KMS-11 (cell line): ENCODE results near the gene CHRM1.

Source experiments
- H2AFZ ChIP-seq: fragments of 200-600 bp; sonication (generic); 2 replicates; pipeline ENCODE4 v1.6.1; 2016; ENCODE audit warnings: antibody characterized with exemption, mixed run types, low read depth
- H3K27ac ChIP-seq: fragments of 200-600 bp; sonication (generic); 2 replicates; pipeline ENCODE4 v1.6.1; 2016; ENCODE audit warnings: mild to moderate bottlenecking, mixed run types
- H3K27me3 ChIP-seq: fragments of 200-600 bp; sonication (generic); 2 replicates; pipeline ENCODE4 v1.6.1; 2017; ENCODE audit warnings: mild to moderate bottlenecking, low read depth, mixed run types, moderate library complexity; ENCODE audit not compliant: insufficient read depth
- H3K36me3 ChIP-seq: fragments of 200-600 bp; sonication (generic); 2 replicates; pipeline ENCODE4 v1.6.1; 2017; ENCODE audit warnings: mild to moderate bottlenecking, mixed run types; ENCODE audit not compliant: insufficient read depth
- H3K4me1 ChIP-seq: fragments of 200-600 bp; sonication (generic); 2 replicates; pipeline ENCODE4 v1.6.1; 2016; ENCODE audit warnings: mild to moderate bottlenecking, low read depth, mixed run types; ENCODE audit not compliant: poor library complexity, severe bottlenecking
- H3K4me2 ChIP-seq: fragments of 200-600 bp; sonication (generic); 2 replicates; pipeline ENCODE4 v1.7.0; 2016; ENCODE audit warnings: mild to moderate bottlenecking, mixed run types
- H3K4me3 ChIP-seq: fragments of 200-600 bp; sonication (generic); IDR thresholded peaks from 2 replicates; pipeline ENCODE4 v1.6.1; 2017; ENCODE audit warnings: low read depth, low read length, mixed read lengths; ENCODE audit not compliant: insufficient read depth
- H3K79me2 ChIP-seq: fragments of 200-600 bp; sonication (generic); 2 replicates; pipeline ENCODE4 v1.6.1; 2016; ENCODE audit warnings: low read depth, mixed run types; ENCODE audit not compliant: insufficient read depth
- H3K9ac ChIP-seq: fragments of 200-600 bp; sonication (generic); 2 replicates; pipeline ENCODE4 v1.6.1; 2016; ENCODE audit warnings: mild to moderate bottlenecking, mixed run types
- H4K20me1 ChIP-seq: fragments of 200-600 bp; sonication (generic); 2 replicates; pipeline ENCODE4 v1.6.1; 2016; ENCODE audit warnings: mild to moderate bottlenecking, mixed run types; ENCODE audit not compliant: insufficient read depth
- CTCF ChIP-seq: fragments of 200-600 bp; sonication (generic); conservative IDR thresholded peaks from 2 replicates; pipeline ENCODE4 v1.6.1; 2017; ENCODE audit warnings: low read depth, mild to moderate bottlenecking, antibody characterized with exemption, low read length, moderate library complexity, mixed read lengths

CHRM1 gene

GRCh38 chr11:62933750-62934495, 12.8 kb upstream of the CHRM1 start:
- Histone ChIP-seq H4K20me1 (no peaks in the 10 kb centered on the region), H3K36me3 (no peaks in the 10 kb centered on the region), H3K27ac (no peak overlapping the region), H3K79me2 (no peaks in the 10 kb centered on the region), H3K27me3 (no peaks in the 10 kb centered on the region), H2AFZ (no peak overlapping the region), H3K4me1 (no peaks in the 10 kb centered on the region), H3K9ac (no peak overlapping the region), H3K4me2 (no peak overlapping the region), H3K4me3 (no peak overlapping the region)
- no peak for TF ChIP-seq CTCF

GRCh38 chr11:62933285-62933684, 12.1 kb upstream of the CHRM1 start:
- H3K4me3 ChIP-seq: no peak overlapping the region
- H3K9ac ChIP-seq: no peak overlapping the region
- H4K20me1 ChIP-seq: no peaks in the 10 kb centered on the region
- no peaks in the 10 kb centered on the region for H3K4me1 ChIP-seq
- no peaks in the 10 kb centered on the region for H3K27me3 ChIP-seq
- no peak overlapping the region for H2AFZ ChIP-seq
- no peak overlapping the region for H3K4me2 ChIP-seq
- H3K27ac ChIP-seq: no peak overlapping the region
- TF ChIP-seq CTCF: no peak
- H3K79me2 ChIP-seq: no peaks in the 10 kb centered on the region
- no peaks in the 10 kb centered on the region for H3K36me3 ChIP-seq

- H3K27ac ChIP-seq: no peak overlapping the region
- H4K20me1 ChIP-seq: no peaks in the 10 kb centered on the region
- no peaks in the 10 kb centered on the region for H3K4me1 ChIP-seq
- no peaks in the 10 kb centered on the region for H3K27me3 ChIP-seq
- no peaks in the 10 kb centered on the region for H3K79me2 ChIP-seq
- H3K4me3 ChIP-seq: no peak overlapping the region
- H3K9ac ChIP-seq: no peak overlapping the region
- no peak overlapping the region for H2AFZ ChIP-seq
- no peak overlapping the region for H3K4me2 ChIP-seq
- no peaks in the 10 kb centered on the region for H3K36me3 ChIP-seq
- no peak for TF ChIP-seq CTCF
These were observed 10.5 kb upstream of the CHRM1 start for GRCh38 chr11:62931499-62932278.

- H3K27me3 ChIP-seq: no peaks in the 10 kb centered on the region
- H3K9ac ChIP-seq: no peak overlapping the region
- H3K27ac ChIP-seq: no peak overlapping the region
- H2AFZ ChIP-seq: no peak overlapping the region
- no peak for TF ChIP-seq CTCF
- no peaks in the 10 kb centered on the region for H3K4me1 ChIP-seq
- H4K20me1 ChIP-seq: no peaks in the 10 kb centered on the region
- H3K4me2 ChIP-seq: no peak overlapping the region
- H3K4me3 ChIP-seq: no peak overlapping the region
- H3K36me3 ChIP-seq: no peaks in the 10 kb centered on the region
- no peaks in the 10 kb centered on the region for H3K79me2 ChIP-seq
These were observed 9.5 kb upstream of the CHRM1 start for GRCh38 chr11:62930666-62931065.
